Measurements from ENCODE around the gene SCYGR6. TPM values are rescaled to one million over a fixed set of nuclear protein-coding genes. Genes with fewer than 3 reads are reported as not detected.

The SCYGR6 gene
- total and polyA plus RNA-seq, 2 of the 8 experiments (the other 6 are each of a cell fraction or from before 2014, with no cell fraction given), result not detected

- ChIA-PET POLR2A (ENCODE audit: partially characterized antibody) (interaction anchor here (1.2 to 1.4 kb wide), 2 partner anchors 25 to 107 kb away, joined by 4 read pairs; no protein-coding TSS in a partner anchor), CTCF (ENCODE audit: partially characterized antibody) (interaction anchor here (0.6 to 5.4 kb wide), 69 partner anchors 8 to 641 kb away, joined by 3 to 92 read pairs (median 5); partner anchors contain the start of genes DAW1, SCYGR2, SCYGR5 and SCYGR8)
- TF ChIP-seq ZNF274 (IDR thresholded peaks at IDR 0.05; ENCODE audit: borderline replicate concordance, extremely low read depth, low read length) (no peak), SUZ12 (IDR thresholded peaks at IDR 0.05; ENCODE audit: low read length) (no peak), CHD1 (IDR thresholded peaks at IDR 0.05; ENCODE audit: low read depth, low read length) (no peak), RFX5 (IDR thresholded peaks at IDR 0.05; ENCODE audit: borderline replicate concordance, low read depth, low read length) (no peak), TAF7 (optimal IDR thresholded peaks at IDR 0.05; ENCODE audit: borderline replicate concordance, low read depth, low read length) (no peak)
- no peaks in the 10 kb centered on the region for H3K4me1 ChIP-seq (replicated peaks in 1 of 4; ENCODE audit: control insufficient read depth in 3 of 4, insufficient read depth in 4 of 4, low read length in 3 of 4)
- H3K23me2 ChIP-seq (ENCODE audit: low read depth, low read length), result no peaks in the 10 kb centered on the region
- no peak overlapping the region for H4K91ac ChIP-seq (replicated peaks; ENCODE audit: insufficient read length, low read length)
- H3K9ac ChIP-seq (replicated peaks in 1 of 4; ENCODE audit: extremely low read depth in 1 of 4, low read depth in 3 of 4, low read length in 3 of 4), result no peak overlapping the region
- FAIRE-seq (no peak), DNase-seq (ENCODE audit: low read depth in 1 of 2, low spot score in 2 of 2) (no peak)
- no peak overlapping the region for H3K27ac ChIP-seq (ENCODE audit: low read depth, low read length)
- H3K36me3 ChIP-seq (ENCODE audit: control insufficient read depth in 2 of 4, insufficient read depth in 4 of 4, low read length in 3 of 4), result no peaks in the 10 kb centered on the region
- no peaks in the 10 kb centered on the region for H3K79me2 ChIP-seq (ENCODE audit: control insufficient read depth in 1 of 2, insufficient read depth in 2 of 2, low read length in 2 of 2)
- no peaks in the 10 kb centered on the region for H3K27me3 ChIP-seq (replicated peaks in 1 of 4; ENCODE audit: control insufficient read depth in 3 of 4, extremely low read depth in 1 of 4, insufficient read depth in 3 of 4, low read length in 3 of 4)
- H3K4me2 ChIP-seq (ENCODE audit: insufficient read depth in 1 of 2, low read depth in 2 of 2, low read length in 2 of 2), result no peak overlapping the region
- H3K14ac ChIP-seq (ENCODE audit: insufficient read length), result no peak overlapping the region
- no peak overlapping the region for H2BK5ac ChIP-seq (ENCODE audit: low read depth, low read length)
- no peaks in the 10 kb centered on the region for H4K20me1 ChIP-seq (replicated peaks in 1 of 2; ENCODE audit: control insufficient read depth in 1 of 2, insufficient read depth in 2 of 2, low read length in 2 of 2)
- H2BK12ac ChIP-seq (ENCODE audit: low read depth, low read length), result no peak overlapping the region
- H2BK20ac ChIP-seq (ENCODE audit: low read length), result no peak overlapping the region
- no peak overlapping the region for H2BK120ac ChIP-seq (replicated peaks; ENCODE audit: low read depth, low read length)
- no peak overlapping the region for H4K5ac ChIP-seq (ENCODE audit: insufficient read length, low read depth, low read length)
- H2AFZ ChIP-seq (ENCODE audit: low read length), result peak overlapping the region; percentile 28; the same call in 1 of the 2 replicates
- H3K9me3 ChIP-seq (ENCODE audit: insufficient read depth in 2 of 2, low read depth in 1 of 2, low read length in 1 of 2), result no peaks in the 10 kb centered on the region
- WGBS, 2 experiments (ENCODE audit: extremely low coverage in 1 of 2, insufficient coverage in 1 of 2, insufficient read length in 1 of 2, insufficient replicate concordance in 2 of 2, low coverage in 1 of 2, low lambda C conversion rate in 2 of 2, missing lambda C conversion rate in 1 of 2), result 54% methylated on average over 4 of the region's 4 CpGs; no CpG with 5 or more reads in 1 of the 2 experiments
- H2BK15ac ChIP-seq (ENCODE audit: low read length), result no peak overlapping the region
- no peak overlapping the region for H3K56ac ChIP-seq (replicated peaks; ENCODE audit: insufficient read length, low read depth, low read length)
- H4K8ac ChIP-seq (ENCODE audit: extremely low read depth, insufficient read depth, low read length), result no peak overlapping the region
- H3K79me1 ChIP-seq (ENCODE audit: low read depth, low read length), result no peaks in the 10 kb centered on the region
- H3K4me3 ChIP-seq (ENCODE audit: extremely low read depth in 1 of 4, insufficient read depth in 2 of 4, low read depth in 3 of 4, low read length in 4 of 4), result no peak overlapping the region
- H3K23ac ChIP-seq (ENCODE audit: insufficient read length), result no peak overlapping the region
- no peak overlapping the region for H3K18ac ChIP-seq (ENCODE audit: extremely low read depth, low read length)
- no peak overlapping the region for H2AK5ac ChIP-seq (ENCODE audit: low read depth, low read length)
- H3K4ac ChIP-seq (replicated peaks; ENCODE audit: insufficient read length, low read depth, low read length), result no peak overlapping the region
Measured at GRCh38 chr2:227765788-227766372, 41.3 kb upstream of the SCYGR6 start.

Data from H1 (cell line).